K562 (cell line): ENCODE results near the gene USP48. TPM values are rescaled to one million over a fixed set of nuclear protein-coding genes. Genes with fewer than 3 reads are reported as not detected.
A peak's percentile ranks its signal among the peaks of the same experiment; 100 is the strongest.

Experiments used
- ATAC-seq: fragments of 200-7000 bp; cut with Tn5 transposase; 3 replicates; pipeline ENCODE4 v1.9.1; 2020; ENCODE audit warnings: moderate library complexity
- BruUV-seq: library from RNA; stranded (reverse); fragments of 400-500 nt; replicated peaks from 2 replicates; lab custom pipeline; 2021; lab: Mats Ljungman, UMichigan
- CTCF ChIA-PET: fragments of 300-600 bp; formaldehyde crosslinking; extraction: SDS; loops from one replicate; lab custom pipeline; 2021; ENCODE audit warnings: low intra/inter-chr PET ratio; lab: Yijun Ruan, JAX
- POLR2A ChIA-PET: fragments of 300-600, 350-650 bp; sonication (Branson Sonifier 250); formaldehyde crosslinking; extraction: SDS; loops from one replicate; lab custom pipeline; 2021; ENCODE audit warnings: antibody characterized with exemption, inconsistent platforms; lab: Yijun Ruan, JAX
- DNase-seq, 4 experiments: peaks; one replicate each; pipeline versions ENCODE4 v3.0.0 to v3.0.0-alpha.2; 2011 to 2018; ENCODE audit warnings: low spot score in 3 of 4, mixed read lengths in 3 of 4; ENCODE audit errors: extremely low read depth in 1 of 4
- FAIRE-seq: peaks from 2 replicates; lab custom pipeline; 2011; peaks lifted over from hg19 to GRCh38; lab: Jason Lieb, UNC
- H2AFZ ChIP-seq: 2 replicates; pipeline ENCODE4 v1.6.0; 2011; ENCODE audit warnings: low read depth, low read length, control low read depth, inconsistent platforms
- H3K27ac ChIP-seq: fragments of 200-600 bp; 3 replicates; pipeline ENCODE4 v1.8.0; 2011; ENCODE audit warnings: low read depth, mild to moderate bottlenecking, control low read depth, inconsistent platforms, low read length, moderate library complexity, mixed read lengths; ENCODE audit errors: extremely low read depth
- H3K27me3 ChIP-seq, 2 experiments: fragments of 300-600 bp in 1 of 2; 2 replicates in 1 of 2; 3 replicates in 1 of 2; pipeline versions ENCODE4 v1.6.0 to v1.8.0; 2011; ENCODE audit warnings: inconsistent platforms in 2 of 2, low read length in 2 of 2, mild to moderate bottlenecking in 1 of 2, mixed read lengths in 1 of 2, moderate library complexity in 1 of 2; ENCODE audit not compliant: control insufficient read depth in 2 of 2, insufficient read depth in 2 of 2
- H3K36me3 ChIP-seq: fragments of 300-600 bp; 3 replicates; pipeline ENCODE4 v1.8.0; 2011; ENCODE audit warnings: mild to moderate bottlenecking, low read length, inconsistent platforms; ENCODE audit not compliant: control insufficient read depth, insufficient read depth
- H3K4me1 ChIP-seq, 2 experiments: fragments of 200-600 bp in 1 of 2; replicated peaks in 1 of 2; 2 replicates in 1 of 2; 3 replicates in 1 of 2; pipeline versions ENCODE4 v1.5.1 to v1.8.0; 2011; ENCODE audit warnings: inconsistent platforms in 2 of 2, low read length in 2 of 2, mild to moderate bottlenecking in 1 of 2, mixed read lengths in 1 of 2, moderate library complexity in 1 of 2; ENCODE audit not compliant: control insufficient read depth in 2 of 2, insufficient read depth in 2 of 2
- H3K4me2 ChIP-seq: 2 replicates; pipeline ENCODE4 v1.6.1; 2011; ENCODE audit warnings: low read length, control low read depth, inconsistent platforms, mixed read lengths; ENCODE audit not compliant: insufficient read depth
- H3K4me3 ChIP-seq: fragments of 200-600 bp; sonication (generic), shearing (Covaris generic); 2 replicates; pipeline ENCODE4 v1.5.1; 2016; ENCODE audit warnings: control low read depth, inconsistent platforms
- H3K79me2 ChIP-seq: fragments of 200-600 bp; 3 replicates; pipeline ENCODE4 v1.8.0; 2011; ENCODE audit warnings: low read length, inconsistent platforms; ENCODE audit not compliant: control insufficient read depth, insufficient read depth
- H3K9ac ChIP-seq, 2 experiments: 2 replicates each; pipeline versions ENCODE4 v1.6.0 to v1.6.1; 2011; ENCODE audit warnings: low read depth in 2 of 2, low read length in 2 of 2, control low read depth in 1 of 2, inconsistent platforms in 1 of 2, mild to moderate bottlenecking in 1 of 2, mixed read lengths in 1 of 2; ENCODE audit not compliant: insufficient read depth in 1 of 2
- H3K9me1 ChIP-seq: one replicate; pipeline ENCODE4 v1.6.0; 2011; ENCODE audit warnings: inconsistent platforms, mild to moderate bottlenecking, low read length, moderate library complexity; ENCODE audit not compliant: control insufficient read depth, insufficient read depth
- H3K9me3 ChIP-seq: replicated peaks from 2 replicates; pipeline ENCODE4 v1.5.1; 2011; ENCODE audit warnings: low read depth, low read length, inconsistent platforms; ENCODE audit not compliant: control insufficient read depth, insufficient read depth
- H4K20me1 ChIP-seq: replicated peaks from 2 replicates; pipeline ENCODE4 v1.6.1; 2011; ENCODE audit warnings: low read length, inconsistent platforms, mixed read lengths; ENCODE audit not compliant: control insufficient read depth, insufficient read depth
- BACH1 ChIP-seq: fragments of 200-800 bp; sonication (Bioruptor generic); IDR thresholded peaks from 2 replicates; pipeline ENCODE4 v1.6.1; 2016; ENCODE audit warnings: missing genetic modification characterization, missing compliant biosample characterization
- DDX20 ChIP-seq: fragments of 450-650 bp; IDR thresholded peaks from 2 replicates; pipeline ENCODE4 v1.6.1; 2016; ENCODE audit warnings: missing genetic modification characterization, low read depth, mild to moderate bottlenecking, missing compliant biosample characterization, moderate library complexity
- KLF13 ChIP-seq: fragments of 450-650 bp; IDR thresholded peaks from 2 replicates; pipeline ENCODE4 v1.6.1; 2016; ENCODE audit warnings: missing genetic modification characterization, low read depth, mild to moderate bottlenecking, missing compliant biosample characterization, moderate library complexity, borderline replicate concordance
- MEF2A ChIP-seq: IDR thresholded peaks from 2 replicates; pipeline ENCODE4 v1.6.1; 2011; ENCODE audit warnings: low read depth, mild to moderate bottlenecking, low read length, moderate library complexity; ENCODE audit not compliant: control insufficient read depth
- NFYB ChIP-seq: IDR thresholded peaks from 2 replicates; pipeline ENCODE4 v1.6.1; 2011; ENCODE audit warnings: mild to moderate bottlenecking, moderate library complexity; ENCODE audit not compliant: insufficient read length; ENCODE audit errors: extremely low read depth
- PRMT5 ChIP-seq: sonication (generic); formaldehyde crosslinking; IDR thresholded peaks from 2 replicates; pipeline ENCODE4 v1.5.0; 2020; ENCODE audit warnings: missing genetic modification reagents
- RNF2 ChIP-seq: sonication (generic); IDR thresholded peaks from 2 replicates; pipeline ENCODE4 v1.6.1; 2016
- TEAD2 ChIP-seq: fragments of 450-650 bp; IDR thresholded peaks from 2 replicates; pipeline ENCODE4 v1.6.1; 2016; ENCODE audit warnings: missing genetic modification characterization, control low read depth, missing compliant biosample characterization
- THRAP3 ChIP-seq: fragments of 450-650 bp; IDR thresholded peaks from 2 replicates; pipeline ENCODE4 v1.6.1; 2016; ENCODE audit warnings: mild to moderate bottlenecking, inconsistent platforms, borderline replicate concordance
- WGBS: fragments of 100-300 bp; shearing (Covaris generic); methylation state at CpG from one replicate; pipeline ENCODE4 v1.1.6; 2016; ENCODE audit warnings: low coverage, mixed read lengths; ENCODE audit not compliant: insufficient coverage; ENCODE audit errors: missing lambda C conversion rate; 5-methylcytosine and 5-hydroxymethylcytosine counted together
- in situ Hi-C: fragments of 300-500 bp; cut with MboI; formaldehyde crosslinking; loops from 4 replicates; pipeline ENCODE4 v1.15.0; 2018; ENCODE audit warnings: inconsistent platforms, mixed read lengths
- intact Hi-C: fragments of 100-400 bp; cut with micrococcal nuclease; formaldehyde crosslinking; loops from 2 replicates; pipeline ENCODE4 v1.14.2; 2022
- polyA plus RNA-seq, 8 experiments: library from polyadenylated mRNA; depleted of rRNA in 4 of 8; stranded (reverse) in 5 of 8; unstranded in 3 of 8; fragments of >200 nt; fragmentation: Nextera tagmentation in 2 of 8; fragmentation: Illumina TruSeq in 1 of 8; extraction: Ambion mirVana in 2 of 8; extraction: Trizol in 1 of 8; gene quantifications; 2 replicates each; pipeline versions ENCODE4 v1.2.1 to v1.2.3, GENCODE V29; 2011 to 2014; ENCODE audit warnings: inconsistent platforms in 1 of 8, missing spikeins in 1 of 8
- total RNA-seq, 7 experiments: library from RNA; depleted of rRNA in 6 of 7; stranded (reverse); fragments of >200 nt in 6 of 7; fragmentation: Illumina TruSeq in 2 of 7; extraction: Trizol in 2 of 7; gene quantifications; 2 replicates each; pipeline versions ENCODE4 v1.2.1 to v1.2.3, GENCODE V29; 2011 to 2021; ENCODE audit warnings: low replicate concordance in 1 of 7
- TF ChIP-seq, protein P1 (sequence below): sonication (generic); formaldehyde crosslinking; IDR thresholded peaks from 2 replicates; pipeline ENCODE4 v1.8.0; 2023; ENCODE audit warnings: mild to moderate bottlenecking, missing genetic modification reagents
- TF ChIP-seq, protein P2 (sequence below): fragments of 450-650 bp; IDR thresholded peaks from 2 replicates; pipeline ENCODE4 v1.6.1; 2016; ENCODE audit warnings: missing biosample characterization, missing genetic modification characterization
- TF ChIP-seq, protein P3 (sequence below), 2 experiments: IDR thresholded peaks in 1 of 2; conservative IDR thresholded peaks in 1 of 2; 2 replicates each; pipeline ENCODE4 v1.6.1; 2016; ENCODE audit warnings: low read depth in 2 of 2, mild to moderate bottlenecking in 1 of 2, missing compliant biosample characterization in 1 of 2, missing genetic modification characterization in 1 of 2, moderate library complexity in 1 of 2
- TF ChIP-seq, protein P4 (sequence below): fragments of 450-650 bp; formaldehyde crosslinking; IDR thresholded peaks from 2 replicates; pipeline ENCODE4 v1.4.0; 2020; ENCODE audit warnings: mild to moderate bottlenecking

The USP48 gene
- total and polyA plus RNA-seq, 9 of the 15 experiments (the other 6 are each of a cell fraction or from before 2014, with no cell fraction given): 23.3 to 123 (median 106) TPM

GRCh38 chr1:21670059-21670881 is 112.7 kb downstream of the USP48 start:
- peak overlapping the region; percentile 87 to 91 for H3K9ac ChIP-seq
- FAIRE-seq: peak; percentile 82
- no peaks in the 10 kb centered on the region for H3K27me3 ChIP-seq
- POLR2A ChIA-PET: interaction anchor here (0.6 to 2.9 kb wide), 10 partner anchors 9 to 44 kb away, joined by 3 to 9 read pairs (median 3); no protein-coding TSS in a partner anchor
- BruUV-seq: no TSS peak
- in situ Hi-C loops (loop anchor here (25.0 kb wide), 1 partner anchor 158 kb away; the partner anchor contains the start of gene ALPL), intact Hi-C loops (loop anchor here (5.0 kb wide), 1 partner anchor 112 kb away; the partner anchor contains the start of gene USP48)
- WGBS: 33% methylated on average over 16 of the region's 16 CpGs
- H3K27ac ChIP-seq: peak overlapping the region; percentile 85
- no peaks in the 10 kb centered on the region; the same call in 1 of the 2 replicates for H4K20me1 ChIP-seq
- peaks cover 12% of the 10 kb centered on the region for H3K79me2 ChIP-seq
- H2AFZ ChIP-seq: peak overlapping the region; percentile 83
- no peak overlapping the region for H3K4me3 ChIP-seq
- H3K9me3 ChIP-seq: no peaks in the 10 kb centered on the region
- H3K36me3 ChIP-seq: peaks cover 12% of the 10 kb centered on the region; the same call in 1 of the 3 replicates
- DNase-seq: peak in 1 of 4 experiments; percentile 18
- H3K4me1 ChIP-seq: peaks cover 46 to 57% of the 10 kb centered on the region in 2 experiments
- ATAC-seq: no peak
- H3K9me1 ChIP-seq: no peaks in the 10 kb centered on the region
- CTCF ChIA-PET: no interaction called here
- peak overlapping the region; percentile 93 for H3K4me2 ChIP-seq
- TF ChIP-seq, protein P1, sequence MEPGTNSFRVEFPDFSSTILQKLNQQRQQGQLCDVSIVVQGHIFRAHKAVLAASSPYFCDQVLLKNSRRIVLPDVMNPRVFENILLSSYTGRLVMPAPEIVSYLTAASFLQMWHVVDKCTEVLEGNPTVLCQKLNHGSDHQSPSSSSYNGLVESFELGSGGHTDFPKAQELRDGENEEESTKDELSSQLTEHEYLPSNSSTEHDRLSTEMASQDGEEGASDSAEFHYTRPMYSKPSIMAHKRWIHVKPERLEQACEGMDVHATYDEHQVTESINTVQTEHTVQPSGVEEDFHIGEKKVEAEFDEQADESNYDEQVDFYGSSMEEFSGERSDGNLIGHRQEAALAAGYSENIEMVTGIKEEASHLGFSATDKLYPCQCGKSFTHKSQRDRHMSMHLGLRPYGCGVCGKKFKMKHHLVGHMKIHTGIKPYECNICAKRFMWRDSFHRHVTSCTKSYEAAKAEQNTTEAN (CRISPR knock-in tag): no peak
- TF ChIP-seq DDX20 (tag): no peak
- TF ChIP-seq TEAD2 (tag): no peak
- TF ChIP-seq MEF2A: no peak
- TF ChIP-seq NFYB: no peak
- no peak for TF ChIP-seq RNF2
- TF ChIP-seq, protein P2, sequence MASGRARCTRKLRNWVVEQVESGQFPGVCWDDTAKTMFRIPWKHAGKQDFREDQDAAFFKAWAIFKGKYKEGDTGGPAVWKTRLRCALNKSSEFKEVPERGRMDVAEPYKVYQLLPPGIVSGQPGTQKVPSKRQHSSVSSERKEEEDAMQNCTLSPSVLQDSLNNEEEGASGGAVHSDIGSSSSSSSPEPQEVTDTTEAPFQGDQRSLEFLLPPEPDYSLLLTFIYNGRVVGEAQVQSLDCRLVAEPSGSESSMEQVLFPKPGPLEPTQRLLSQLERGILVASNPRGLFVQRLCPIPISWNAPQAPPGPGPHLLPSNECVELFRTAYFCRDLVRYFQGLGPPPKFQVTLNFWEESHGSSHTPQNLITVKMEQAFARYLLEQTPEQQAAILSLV (tag): no peak
- TF ChIP-seq KLF13 (tag): 0 out of 2 replicates have a peak, but pooled peaks have one; percentile 45
- no peak for TF ChIP-seq PRMT5 (CRISPR knock-in tag)
- TF ChIP-seq BACH1 (tag): 0 out of 2 replicates have a peak, but pooled peaks have one; percentile 40
- no peak for TF ChIP-seq THRAP3
- TF ChIP-seq, protein P3, sequence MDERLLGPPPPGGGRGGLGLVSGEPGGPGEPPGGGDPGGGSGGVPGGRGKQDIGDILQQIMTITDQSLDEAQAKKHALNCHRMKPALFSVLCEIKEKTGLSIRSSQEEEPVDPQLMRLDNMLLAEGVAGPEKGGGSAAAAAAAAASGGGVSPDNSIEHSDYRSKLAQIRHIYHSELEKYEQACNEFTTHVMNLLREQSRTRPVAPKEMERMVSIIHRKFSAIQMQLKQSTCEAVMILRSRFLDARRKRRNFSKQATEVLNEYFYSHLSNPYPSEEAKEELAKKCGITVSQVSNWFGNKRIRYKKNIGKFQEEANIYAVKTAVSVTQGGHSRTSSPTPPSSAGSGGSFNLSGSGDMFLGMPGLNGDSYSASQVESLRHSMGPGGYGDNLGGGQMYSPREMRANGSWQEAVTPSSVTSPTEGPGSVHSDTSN (CRISPR knock-in tag; IDR thresholded peaks at IDR 0.05; ENCODE audit: low read depth): no peak
- TF ChIP-seq, protein P3 (tag; conservative IDR thresholded peaks at IDR 0.05; ENCODE audit: low read depth): no peak
- TF ChIP-seq, protein P4, sequence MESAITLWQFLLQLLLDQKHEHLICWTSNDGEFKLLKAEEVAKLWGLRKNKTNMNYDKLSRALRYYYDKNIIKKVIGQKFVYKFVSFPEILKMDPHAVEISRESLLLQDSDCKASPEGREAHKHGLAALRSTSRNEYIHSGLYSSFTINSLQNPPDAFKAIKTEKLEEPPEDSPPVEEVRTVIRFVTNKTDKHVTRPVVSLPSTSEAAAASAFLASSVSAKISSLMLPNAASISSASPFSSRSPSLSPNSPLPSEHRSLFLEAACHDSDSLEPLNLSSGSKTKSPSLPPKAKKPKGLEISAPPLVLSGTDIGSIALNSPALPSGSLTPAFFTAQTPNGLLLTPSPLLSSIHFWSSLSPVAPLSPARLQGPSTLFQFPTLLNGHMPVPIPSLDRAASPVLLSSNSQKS (CRISPR knock-in tag): no peak
